Omental fat pad (tissue), 4 donors: ENCODE data around the gene ERBB4. TPM values are rescaled to one million over a fixed set of nuclear protein-coding genes. Genes with fewer than 3 reads are reported as not detected.
A peak's percentile ranks its signal among the peaks of the same experiment; 100 is the strongest.

ENCODE experiments used
- ATAC-seq: fragments of 150-250 bp; one replicate; pipeline ENCODE4 v1.9.1; 2016; ENCODE audit warnings: mild to moderate bottlenecking, moderate library complexity; ENCODE audit not compliant: low FRiP score
- DNase-seq: peaks from one replicate; pipeline ENCODE4 v3.0.0-alpha.2; 2019; ENCODE audit warnings: low spot score
- CTCF ChIP-seq, 3 donors: fragments of 450-650 bp; IDR thresholded peaks; one replicate each; pipeline ENCODE4 v1.5.1; 2016 to 2017; ENCODE audit warnings: antibody characterized with exemption in 3 of 3, mild to moderate bottlenecking in 3 of 3, moderate library complexity in 2 of 3
- total RNA-seq, 4 donors: library from RNA; depleted of rRNA; stranded (reverse); fragments of >200 nt; gene quantifications; one replicate each; pipeline ENCODE4 v1.1.0, GENCODE V29; 2016

The ERBB4 gene
- total RNA-seq, 4 donors from 2014 or later, result 0.16 to 7.7 (median 2.1) TPM

- ATAC-seq, result no peak
- no peak for TF ChIP-seq CTCF (IDR thresholded peaks at IDR 0.05)
- no peak for DNase-seq
Observed at GRCh38 chr2:211756266-211756665, 782.3 kb downstream of the ERBB4 start.

GRCh38 chr2:211755187-211755586 lies 783.4 kb downstream of the ERBB4 start:
- no peak for TF ChIP-seq CTCF (IDR thresholded peaks at IDR 0.05)
- DNase-seq, result no peak
- ATAC-seq, result no peak

GRCh38 chr2:211751848-211752247 lies 786.8 kb downstream of the ERBB4 start:
- no peak for TF ChIP-seq CTCF (IDR thresholded peaks at IDR 0.05)
- DNase-seq (no peak), ATAC-seq (no peak)

- TF ChIP-seq CTCF (IDR thresholded peaks at IDR 0.05), result no peak
- ATAC-seq (no peak), DNase-seq (no peak)
Observed at GRCh38 chr2:211748339-211748738, 790.3 kb downstream of the ERBB4 start.

GRCh38 chr2:211745295-211746097 lies 793.1 kb downstream of the ERBB4 start:
- peak in 1 of 3 donors; percentile 10 for TF ChIP-seq CTCF (IDR thresholded peaks at IDR 0.05)
- ATAC-seq (no peak), DNase-seq (no peak)

GRCh38 chr2:211744379-211744778 lies 794.2 kb downstream of the ERBB4 start:
- ATAC-seq (no peak), DNase-seq (no peak)

More at GRCh38 chr2:211744379-211744778, 794.2 kb downstream of the ERBB4 start:
- no peak for TF ChIP-seq CTCF (IDR thresholded peaks at IDR 0.05)
